ENCODE measurements around the gene LIM2.

Gene LIM2

DNA sequence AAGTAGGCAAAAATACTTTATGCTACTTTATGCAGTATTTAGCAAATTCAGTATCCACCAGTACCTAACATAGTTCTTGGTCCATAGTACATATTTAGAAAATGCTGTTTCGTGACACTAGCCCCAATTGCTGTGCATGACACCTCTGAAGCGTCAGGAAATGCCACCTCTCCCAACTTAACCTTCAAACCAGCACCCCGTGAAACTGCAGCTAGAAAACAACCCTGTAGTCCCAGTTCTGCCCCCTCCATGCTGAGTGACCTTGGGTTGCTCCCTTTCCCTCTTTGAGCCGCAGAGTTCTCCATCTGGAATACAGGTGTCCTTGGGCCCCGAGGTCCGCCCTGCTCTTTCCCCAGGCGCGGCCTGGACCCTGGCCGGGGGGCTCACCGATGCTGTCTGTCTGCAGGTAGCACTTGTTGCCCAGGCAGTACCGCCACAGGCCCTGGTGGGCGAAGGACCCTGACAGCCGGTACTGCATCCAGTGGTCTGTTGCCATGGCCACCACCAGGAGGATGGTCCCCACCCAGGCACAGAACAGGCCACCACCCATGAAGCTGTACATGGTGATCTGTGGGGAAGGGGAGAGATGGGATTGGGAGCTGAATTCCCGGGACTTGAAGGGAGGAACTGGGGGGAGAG is 773 bp downstream of the LIM2 start:
- Histone ChIP-seq H3K4me3 (ENCODE audit: low read length) (no peak overlapping the region), H2AFZ (ENCODE audit: low read depth, low read length) (no peak overlapping the region), H3K27me3 (ENCODE audit: insufficient read depth, low read length) (no peaks in the 10 kb centered on the region), H3K9me3 (ENCODE audit: low read length) (no peaks in the 10 kb centered on the region), H3K4me1 (ENCODE audit: insufficient read depth, low read length) (no peaks in the 10 kb centered on the region), H3K36me3 (ENCODE audit: insufficient read depth, low read length) (no peaks in the 10 kb centered on the region)

DNA sequence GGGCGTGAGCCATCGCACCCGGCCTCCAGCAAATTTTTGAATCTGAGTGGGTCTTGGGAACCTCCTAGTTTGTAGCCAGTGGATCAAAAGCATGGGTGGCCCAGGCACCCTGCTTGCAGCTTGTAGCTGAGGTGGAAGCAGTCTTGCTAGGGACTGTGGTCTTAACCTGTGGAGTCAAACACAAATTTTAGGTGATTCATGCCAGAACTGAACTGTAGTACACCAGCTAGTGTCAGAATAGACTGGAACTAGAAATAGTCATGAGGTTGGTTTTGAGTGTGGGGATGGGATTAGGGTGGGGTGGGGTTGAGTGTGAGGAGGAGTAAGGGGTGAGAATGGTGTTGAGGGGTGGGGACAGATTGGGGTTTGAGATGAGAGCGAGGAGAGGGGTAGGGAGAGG is 5.8 kb downstream of the LIM2 start:
- Histone ChIP-seq H3K36me3 (ENCODE audit: insufficient read depth, low read length) (no peaks in the 10 kb centered on the region), H3K4me1 (ENCODE audit: insufficient read depth, low read length) (no peaks in the 10 kb centered on the region), H3K27me3 (ENCODE audit: insufficient read depth, low read length) (no peaks in the 10 kb centered on the region), H2AFZ (ENCODE audit: low read depth, low read length) (no peak overlapping the region), H3K9me3 (ENCODE audit: low read length) (no peaks in the 10 kb centered on the region), H3K4me3 (ENCODE audit: low read length) (no peak overlapping the region)

DNA sequence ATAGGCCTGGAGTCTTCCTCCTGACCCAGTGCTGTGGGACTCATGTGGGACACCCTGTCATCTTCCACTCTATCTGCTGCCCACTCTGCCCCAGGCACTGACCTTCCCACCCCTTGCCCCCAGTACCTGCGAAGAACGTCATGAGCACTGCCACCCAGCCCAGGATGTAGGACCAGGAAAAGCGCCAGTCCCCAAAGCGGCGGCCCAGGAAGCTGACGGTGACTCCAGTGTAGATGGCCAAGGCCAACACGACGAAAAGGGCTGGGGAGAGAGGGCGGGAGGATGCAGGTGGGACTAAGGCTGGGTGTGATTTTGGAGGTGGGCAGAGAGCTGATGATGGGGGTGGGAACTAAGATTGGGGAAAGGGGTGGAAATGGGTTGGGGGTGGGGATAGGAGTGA is 7.4 kb downstream of the LIM2 start:
- Histone ChIP-seq H3K4me3 (ENCODE audit: low read length) (no peak overlapping the region), H3K4me1 (ENCODE audit: insufficient read depth, low read length) (no peaks in the 10 kb centered on the region), H3K36me3 (ENCODE audit: insufficient read depth, low read length) (no peaks in the 10 kb centered on the region), H3K27me3 (ENCODE audit: insufficient read depth, low read length) (no peaks in the 10 kb centered on the region), H2AFZ (ENCODE audit: low read depth, low read length) (no peak overlapping the region), H3K9me3 (ENCODE audit: low read length) (no peaks in the 10 kb centered on the region)

DNA sequence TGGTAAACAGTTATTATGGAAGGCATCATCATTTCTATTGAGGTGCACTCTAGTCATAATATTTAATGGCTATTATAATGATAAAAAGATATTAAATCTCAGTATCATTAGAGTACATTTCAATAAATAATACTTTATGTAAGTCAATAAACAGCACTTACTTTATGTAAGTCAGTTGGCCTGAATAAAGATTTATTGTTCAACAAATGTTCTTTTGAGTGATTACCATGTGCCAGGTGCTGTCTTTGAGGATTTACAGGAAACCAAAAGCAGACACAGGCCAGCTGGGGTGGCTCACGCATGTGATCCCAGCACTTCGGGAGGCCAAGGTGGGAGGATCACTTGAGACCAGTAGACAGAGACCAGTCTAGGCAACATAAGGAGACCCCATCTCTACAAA is 10.4 kb downstream of the LIM2 start:
- Histone ChIP-seq H3K36me3 (ENCODE audit: insufficient read depth, low read length) (no peaks in the 10 kb centered on the region), H2AFZ (ENCODE audit: low read depth, low read length) (no peak overlapping the region), H3K4me3 (ENCODE audit: low read length) (no peak overlapping the region), H3K9me3 (ENCODE audit: low read length) (no peaks in the 10 kb centered on the region), H3K4me1 (ENCODE audit: insufficient read depth, low read length) (no peaks in the 10 kb centered on the region), H3K27me3 (ENCODE audit: insufficient read depth, low read length) (peaks cover 3% of the 10 kb centered on the region)

DNA sequence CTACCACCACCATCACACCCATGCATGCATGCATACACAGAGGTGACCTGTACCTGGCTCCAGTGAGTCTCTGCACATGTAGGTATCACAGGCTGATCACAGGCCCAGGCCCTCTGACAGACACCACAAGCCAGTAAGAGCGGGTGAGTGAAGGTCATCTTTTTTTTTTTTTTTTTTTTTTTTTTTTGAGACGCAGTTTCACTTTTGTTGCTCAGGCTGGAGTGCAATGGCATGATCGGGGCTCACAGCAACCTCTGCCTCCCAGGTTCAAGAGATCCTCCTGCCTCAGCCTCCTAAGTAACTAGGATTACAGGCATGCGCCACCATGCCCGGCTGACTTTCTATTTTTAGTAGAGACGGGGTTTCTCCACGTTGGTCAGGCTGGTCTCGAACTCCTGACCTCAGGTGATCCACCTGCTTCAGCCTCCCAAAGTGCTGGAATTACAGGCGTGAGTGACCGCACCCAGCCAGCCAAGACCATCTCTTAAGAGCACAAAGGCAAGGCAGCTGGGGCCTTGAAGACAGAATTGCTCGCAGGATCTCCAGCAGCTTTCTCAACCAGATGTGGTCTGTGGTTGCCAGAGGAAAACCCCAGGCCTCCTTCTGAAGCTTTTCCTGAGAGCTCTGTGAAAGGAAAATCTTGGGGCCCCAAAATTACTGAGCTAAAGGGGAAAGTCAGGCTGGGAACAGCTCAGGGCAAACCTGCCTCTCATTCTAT is 12.1 kb downstream of the LIM2 start:
- no peaks in the 10 kb centered on the region for H3K9me3 ChIP-seq (ENCODE audit: low read length)
- H3K4me1 ChIP-seq (ENCODE audit: insufficient read depth, low read length): no peaks in the 10 kb centered on the region
- H2AFZ ChIP-seq (ENCODE audit: low read depth, low read length): no peak overlapping the region
- no peaks in the 10 kb centered on the region for H3K36me3 ChIP-seq (ENCODE audit: insufficient read depth, low read length)
- no peak overlapping the region for H3K4me3 ChIP-seq (ENCODE audit: low read length)
- H3K27me3 ChIP-seq (ENCODE audit: insufficient read depth, low read length): peaks cover 7% of the 10 kb centered on the region

DNA sequence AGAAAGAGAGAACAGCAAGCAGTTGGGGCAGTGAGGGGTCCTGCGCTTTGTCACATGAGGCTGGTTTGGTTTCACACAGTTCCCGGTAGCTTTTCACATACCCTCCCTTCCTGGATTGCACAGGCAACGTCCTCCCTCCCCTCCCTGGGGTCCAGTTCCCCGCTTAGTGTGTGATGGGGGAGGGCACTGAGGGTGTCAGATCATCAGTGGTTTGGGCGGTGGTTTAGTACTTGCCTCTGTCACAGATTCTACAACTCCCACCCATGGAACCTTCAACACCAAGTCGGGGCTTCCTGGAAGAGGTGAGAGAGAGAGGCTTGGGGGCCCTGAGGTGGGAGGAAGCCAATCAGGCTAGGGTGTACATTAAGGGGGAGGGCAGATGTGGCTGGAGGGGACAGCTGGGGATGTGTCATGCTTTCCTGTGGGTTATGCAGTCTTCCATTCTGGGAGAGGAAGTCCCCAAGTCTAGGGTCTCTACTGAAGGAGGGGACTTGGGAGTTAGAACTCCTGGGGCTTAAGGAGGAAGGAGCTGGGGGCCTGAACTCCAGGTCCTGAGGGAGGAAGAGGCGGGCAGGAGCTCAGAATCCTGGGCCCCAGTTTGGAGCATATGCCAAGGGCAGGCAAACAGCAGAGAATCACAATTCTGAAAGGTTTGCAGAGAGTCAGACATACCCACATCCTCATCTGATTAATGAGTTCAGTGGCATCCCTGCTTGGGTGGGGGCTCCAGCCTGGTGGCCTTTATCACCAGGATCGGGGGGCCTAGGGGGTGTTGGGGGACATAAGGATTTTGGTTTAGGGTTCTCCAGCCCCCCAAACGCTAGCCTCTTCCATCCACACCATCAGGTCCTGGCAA is 14.9 kb downstream of the LIM2 start, which contains the start of gene NKG7:
Gene NKG7, minus strand, starts transcription at position 6 of the 856 bp plus-strand sequence. CDS start 119 bp downstream, outside the sequence.
- H3K4me3 ChIP-seq (ENCODE audit: low read length): no peak within 1 kb of the TSS
- peaks cover 7% of the 10 kb centered on the region for H3K27me3 ChIP-seq (ENCODE audit: insufficient read depth, low read length)
- no peaks in the 10 kb centered on the region for H3K9me3 ChIP-seq (ENCODE audit: low read length)
- H3K4me1 ChIP-seq (ENCODE audit: insufficient read depth, low read length): peaks cover 6% of the 10 kb centered on the region
- no peaks in the 10 kb centered on the region for H3K36me3 ChIP-seq (ENCODE audit: insufficient read depth, low read length)
- no peak within 1 kb of the TSS for H2AFZ ChIP-seq (ENCODE audit: low read depth, low read length)

DNA sequence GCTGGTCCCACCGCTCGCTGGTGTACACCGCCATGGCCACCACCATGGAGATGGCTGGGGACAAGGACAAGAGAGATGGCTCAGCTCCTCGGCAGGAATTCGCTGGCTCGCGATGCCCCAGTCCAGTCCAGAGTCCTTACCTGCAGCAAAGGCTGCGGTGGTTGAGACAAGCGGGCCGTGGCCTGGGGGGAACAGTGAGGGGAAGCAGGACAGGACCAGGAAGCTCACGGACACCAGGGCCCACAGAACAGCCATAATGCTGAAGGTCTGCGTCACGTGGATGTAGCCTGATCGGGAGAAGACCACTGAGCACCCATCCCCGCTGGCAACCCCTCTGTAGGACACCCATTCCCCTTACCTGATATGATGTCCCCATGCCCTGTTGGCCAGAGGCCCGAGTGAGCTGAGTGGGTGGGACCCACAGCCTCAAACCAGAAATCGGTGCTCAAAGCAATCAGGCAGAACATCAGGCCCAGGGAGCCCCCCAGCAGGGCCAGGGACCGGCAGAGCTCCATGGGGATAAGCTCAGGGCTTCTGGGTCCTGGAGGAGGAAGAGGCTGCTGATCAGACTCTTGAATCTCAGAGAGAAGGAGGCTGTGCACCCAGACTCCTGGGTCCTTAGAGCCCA is 15.6 kb downstream of the LIM2 start:
- Histone ChIP-seq H3K4me1 (ENCODE audit: insufficient read depth, low read length) (peaks cover 6% of the 10 kb centered on the region), H3K36me3 (ENCODE audit: insufficient read depth, low read length) (no peaks in the 10 kb centered on the region), H3K27me3 (ENCODE audit: insufficient read depth, low read length) (peaks cover 7% of the 10 kb centered on the region)

DNA sequence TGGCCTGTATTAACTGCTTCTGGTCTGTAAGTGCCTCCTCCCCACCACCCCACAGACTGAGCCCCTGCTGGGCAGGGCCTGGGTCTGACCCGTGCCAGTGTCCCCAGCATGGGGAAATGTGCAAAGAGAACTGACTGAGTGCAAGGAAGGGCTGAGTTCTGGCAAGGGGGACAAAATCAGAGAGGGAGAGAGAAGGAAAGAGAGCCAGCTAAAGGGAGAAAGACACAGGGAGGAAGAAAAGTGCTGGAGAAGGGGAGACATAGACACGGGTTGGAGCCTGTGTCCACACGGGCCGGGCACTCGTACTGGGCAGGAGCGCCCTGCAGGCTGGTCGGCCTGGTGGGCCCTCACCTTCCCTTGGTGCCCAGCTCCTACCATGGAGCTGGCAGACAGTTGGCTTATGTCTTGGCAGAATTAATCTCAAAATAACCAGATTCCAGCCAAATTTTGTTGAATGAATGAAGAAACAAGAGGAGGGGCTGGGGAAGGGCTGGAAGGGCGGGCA is 16.5 kb downstream of the LIM2 start:
- H3K4me1 ChIP-seq (ENCODE audit: insufficient read depth, low read length): peaks cover 6% of the 10 kb centered on the region
- H3K27me3 ChIP-seq (ENCODE audit: insufficient read depth, low read length): peaks cover 7% of the 10 kb centered on the region
- H3K4me3 ChIP-seq (ENCODE audit: low read length): no peak overlapping the region
- no peaks in the 10 kb centered on the region for H3K9me3 ChIP-seq (ENCODE audit: low read length)
- H2AFZ ChIP-seq (ENCODE audit: low read depth, low read length): no peak overlapping the region
- H3K36me3 ChIP-seq (ENCODE audit: insufficient read depth, low read length): no peaks in the 10 kb centered on the region

More for the DNA sequence above, 15.6 kb downstream of the LIM2 start:
- H3K9me3 ChIP-seq (ENCODE audit: low read length): no peaks in the 10 kb centered on the region
- H2AFZ ChIP-seq (ENCODE audit: low read depth, low read length): no peak overlapping the region
- no peak overlapping the region for H3K4me3 ChIP-seq (ENCODE audit: low read length)

DNA sequence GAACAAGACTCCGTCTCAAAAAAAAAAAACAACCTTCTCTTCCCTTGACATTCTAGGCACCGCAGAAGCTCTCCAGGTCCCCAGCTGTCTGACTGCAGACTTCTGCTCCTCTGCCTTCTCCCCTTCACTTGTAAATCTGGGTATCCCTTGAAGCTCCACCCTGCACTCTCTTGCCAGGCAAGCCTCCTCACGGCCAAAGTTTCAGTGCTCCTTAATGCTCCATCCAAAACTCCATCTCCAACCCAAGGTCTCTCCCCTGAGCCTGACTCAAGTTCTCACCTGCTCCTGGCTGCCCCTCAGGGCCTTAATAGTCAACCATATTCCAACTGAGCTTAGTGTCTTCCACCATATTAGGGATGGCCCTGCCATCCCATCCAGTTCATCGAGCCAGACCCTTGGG is 17.5 kb downstream of the LIM2 start:
- no peaks in the 10 kb centered on the region for H3K36me3 ChIP-seq (ENCODE audit: insufficient read depth, low read length)
- H3K4me3 ChIP-seq (ENCODE audit: low read length): no peak overlapping the region
- no peaks in the 10 kb centered on the region for H3K9me3 ChIP-seq (ENCODE audit: low read length)
- peaks cover 7% of the 10 kb centered on the region for H3K27me3 ChIP-seq (ENCODE audit: insufficient read depth, low read length)
- peaks cover 15% of the 10 kb centered on the region for H3K4me1 ChIP-seq (ENCODE audit: insufficient read depth, low read length)
- no peak overlapping the region for H2AFZ ChIP-seq (ENCODE audit: low read depth, low read length)

DNA sequence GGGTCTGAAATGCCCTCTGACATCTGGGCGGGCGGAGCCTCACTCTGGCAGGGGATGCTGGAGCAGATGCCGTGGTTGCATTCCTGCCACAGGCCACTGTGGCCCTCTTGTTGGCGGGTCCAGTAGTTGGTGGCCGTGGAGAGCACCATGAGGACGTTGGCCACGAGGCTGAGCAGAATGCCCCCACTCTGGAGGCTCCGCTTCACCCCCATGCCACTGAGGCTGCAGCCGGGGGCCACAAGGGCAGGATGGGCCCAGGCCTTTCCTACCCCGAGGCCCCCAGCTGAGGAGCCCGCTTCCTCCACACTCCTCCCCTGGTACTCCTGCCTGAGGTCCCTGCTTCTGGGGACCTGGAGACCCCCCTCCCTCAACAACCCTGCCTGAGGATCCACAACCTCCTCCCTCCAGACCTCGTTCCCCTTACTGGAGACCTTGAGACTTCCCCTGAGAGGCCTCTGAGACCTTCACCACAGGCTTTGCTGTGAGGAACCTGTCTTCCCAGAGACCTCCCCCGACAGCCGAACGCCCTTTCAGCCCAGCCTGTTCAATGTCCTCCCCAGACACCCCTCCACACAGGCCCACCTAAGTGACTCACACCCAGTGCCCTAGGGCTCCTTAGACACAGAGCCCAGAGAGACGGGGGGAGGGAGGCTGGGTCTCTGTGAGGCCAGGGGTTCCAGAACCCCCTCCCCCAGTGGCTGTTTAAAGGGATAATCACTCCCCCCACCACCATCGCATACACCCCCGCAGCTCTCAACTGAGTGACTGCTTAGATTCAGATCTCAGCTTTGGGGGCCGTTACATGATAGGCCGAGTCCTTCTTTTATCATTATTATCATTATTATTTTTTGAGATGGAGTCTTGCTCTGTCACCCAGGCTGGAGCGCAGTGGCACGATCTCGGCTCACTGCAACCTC is 19.1 kb downstream of the LIM2 start, which contains the start of gene CLDND2:
Gene CLDND2, minus strand, starts transcription at position 638 of the 917 bp plus-strand sequence. Its CDS starts 426 bp downstream, at position 212.
- Histone ChIP-seq H3K27me3 (ENCODE audit: insufficient read depth, low read length) (peaks cover 7% of the 10 kb centered on the region), H3K36me3 (ENCODE audit: insufficient read depth, low read length) (no peaks in the 10 kb centered on the region), H3K9me3 (ENCODE audit: low read length) (no peaks in the 10 kb centered on the region), H3K4me3 (ENCODE audit: low read length) (peak within 1 kb of the TSS; percentile 64), H2AFZ (ENCODE audit: low read depth, low read length) (peak within 1 kb of the TSS; percentile 90), H3K4me1 (ENCODE audit: insufficient read depth, low read length) (peaks cover 17% of the 10 kb centered on the region)

DNA sequence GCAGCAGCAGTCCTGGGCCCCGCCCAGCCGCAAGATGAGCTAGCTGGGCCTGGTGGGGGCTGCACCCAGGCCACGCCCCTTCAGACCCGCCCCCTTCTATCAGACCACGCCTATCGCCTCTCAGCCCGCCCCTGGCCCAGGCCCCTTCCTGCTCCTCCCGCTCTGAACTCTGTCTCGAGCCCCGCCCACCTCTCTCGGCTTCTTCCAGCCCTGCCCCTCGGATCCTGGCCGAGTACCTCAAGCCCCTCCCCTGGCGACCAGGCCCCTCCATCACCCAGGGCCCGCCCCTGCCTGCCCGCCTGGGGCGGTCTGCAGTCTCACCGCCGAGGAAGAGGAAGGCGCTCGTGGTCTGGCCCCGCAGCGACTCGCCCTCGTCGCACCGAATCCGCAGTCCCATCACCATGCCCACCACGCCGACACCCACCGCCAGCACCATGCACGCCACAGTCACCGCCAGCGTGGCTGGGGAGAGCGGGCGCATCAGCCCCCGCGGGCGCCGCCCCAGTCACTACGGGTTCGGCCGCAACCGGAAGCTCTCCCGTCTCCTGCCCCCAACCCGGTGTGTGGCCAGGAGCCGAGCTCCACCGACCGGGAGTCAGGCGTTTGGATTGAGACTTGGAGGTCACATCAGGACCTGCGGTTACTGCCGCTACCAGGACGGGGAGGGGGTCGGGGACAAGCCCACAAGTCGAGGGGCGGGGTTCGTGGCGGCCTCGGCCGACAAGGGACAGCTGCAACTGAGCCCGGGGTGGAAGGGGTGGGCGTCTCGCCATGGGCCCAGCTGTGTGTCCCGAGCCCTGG is 20.0 kb downstream of the LIM2 start:
- Histone ChIP-seq H3K9me3 (ENCODE audit: low read length) (no peaks in the 10 kb centered on the region), H2AFZ (ENCODE audit: low read depth, low read length) (peak overlapping the region; percentile 90), H3K27me3 (ENCODE audit: insufficient read depth, low read length) (peaks cover 6% of the 10 kb centered on the region), H3K36me3 (ENCODE audit: insufficient read depth, low read length) (no peaks in the 10 kb centered on the region), H3K4me1 (ENCODE audit: insufficient read depth, low read length) (peaks cover 17% of the 10 kb centered on the region), H3K4me3 (ENCODE audit: low read length) (peak overlapping the region; percentile 64)

All from neuron (in vitro differentiated cells).